Measurements from ENCODE around the gene ADAMTS2.
A peak's percentile ranks its signal among the peaks of the same experiment; 100 is the strongest.

ADAMTS2 gene

GRCh38 chr5:179262126-179262920 is 82.9 kb downstream of the ADAMTS2 start:
- no peaks in the 10 kb centered on the region for H3K79me2 ChIP-seq (ENCODE audit: control insufficient read depth, insufficient read depth, low read length)
- no peak overlapping the region for H2BK15ac ChIP-seq (replicated peaks; ENCODE audit: low read depth)
- no CpG with 5 or more reads among the region's 30 CpGs for WGBS (ENCODE audit: extremely low coverage, insufficient coverage, low lambda C conversion rate)
- no peaks in the 10 kb centered on the region for H3K27me3 ChIP-seq (ENCODE audit: insufficient read depth, low read length, poor library complexity)
- no peak overlapping the region for H4K5ac ChIP-seq (ENCODE audit: low read length)
- no peaks in the 10 kb centered on the region for H3K79me1 ChIP-seq (ENCODE audit: low read length)
- no peaks in the 10 kb centered on the region for H3K4me1 ChIP-seq (ENCODE audit: control insufficient read depth, low read depth, low read length)
- H3K4ac ChIP-seq (ENCODE audit: low read depth, low read length): no peak overlapping the region
- H2BK120ac ChIP-seq (ENCODE audit: low read depth, low read length): no peak overlapping the region
- H3K4me3 ChIP-seq (ENCODE audit: low read length): no peak overlapping the region
- H3K18ac ChIP-seq (ENCODE audit: low read length): no peak overlapping the region
- no peaks in the 10 kb centered on the region for H3K36me3 ChIP-seq (ENCODE audit: control insufficient read depth, insufficient read depth, low read length)
- no peak overlapping the region for H3K23ac ChIP-seq (ENCODE audit: low read length)
- no peak overlapping the region for H4K8ac ChIP-seq (ENCODE audit: low read depth, low read length)
- H2BK5ac ChIP-seq (ENCODE audit: low read length): no peak overlapping the region
- no peak overlapping the region for H2AK5ac ChIP-seq (ENCODE audit: low read length)
- H3K4me2 ChIP-seq (ENCODE audit: low read length): no peak overlapping the region
- no peak overlapping the region for H3K27ac ChIP-seq (ENCODE audit: low read depth, low read length)
- DNase-seq: no peak
- no peak overlapping the region for H3K56ac ChIP-seq (ENCODE audit: low read length)
- H3K9ac ChIP-seq (ENCODE audit: low read length): no peak overlapping the region

- Histone ChIP-seq H3K23ac (ENCODE audit: low read length) (no peak overlapping the region), H3K27ac (ENCODE audit: low read depth, low read length) (no peak overlapping the region), H2BK120ac (ENCODE audit: low read depth, low read length) (no peak overlapping the region), H3K18ac (ENCODE audit: low read length) (no peak overlapping the region), H3K4me2 (ENCODE audit: low read length) (no peak overlapping the region), H4K8ac (ENCODE audit: low read depth, low read length) (no peak overlapping the region), H3K79me1 (ENCODE audit: low read length) (no peaks in the 10 kb centered on the region), H3K4me1 (ENCODE audit: control insufficient read depth, low read depth, low read length) (no peaks in the 10 kb centered on the region), H4K5ac (ENCODE audit: low read length) (no peak overlapping the region), H2BK5ac (ENCODE audit: low read length) (no peak overlapping the region), H3K4ac (ENCODE audit: low read depth, low read length) (no peak overlapping the region), H2AK5ac (ENCODE audit: low read length) (no peak overlapping the region), H3K4me3 (ENCODE audit: low read length) (no peak overlapping the region), H3K27me3 (ENCODE audit: insufficient read depth, low read length, poor library complexity) (no peaks in the 10 kb centered on the region), H2BK15ac (replicated peaks; ENCODE audit: low read depth) (no peak overlapping the region), H3K56ac (ENCODE audit: low read length) (no peak overlapping the region), H3K9ac (ENCODE audit: low read length) (no peak overlapping the region), H3K36me3 (ENCODE audit: control insufficient read depth, insufficient read depth, low read length) (no peaks in the 10 kb centered on the region), H3K79me2 (ENCODE audit: control insufficient read depth, insufficient read depth, low read length) (no peaks in the 10 kb centered on the region)
- peak; percentile 90 for DNase-seq
- WGBS (ENCODE audit: extremely low coverage, insufficient coverage, low lambda C conversion rate): no CpG with 5 or more reads among the region's 21 CpGs
Observed at GRCh38 chr5:179261301-179262125, 83.7 kb downstream of the ADAMTS2 start.

- no peak overlapping the region for H4K8ac ChIP-seq (ENCODE audit: low read depth, low read length)
- H3K23ac ChIP-seq (ENCODE audit: low read length): no peak overlapping the region
- H2BK120ac ChIP-seq (ENCODE audit: low read depth, low read length): no peak overlapping the region
- H3K56ac ChIP-seq (ENCODE audit: low read length): no peak overlapping the region
- H3K4me2 ChIP-seq (ENCODE audit: low read length): no peak overlapping the region
- no peak overlapping the region for H2BK15ac ChIP-seq (replicated peaks; ENCODE audit: low read depth)
- H3K27me3 ChIP-seq (ENCODE audit: insufficient read depth, low read length, poor library complexity): no peaks in the 10 kb centered on the region
- no peak overlapping the region for H3K27ac ChIP-seq (ENCODE audit: low read depth, low read length)
- no peak overlapping the region for H3K18ac ChIP-seq (ENCODE audit: low read length)
- no peak overlapping the region for H4K5ac ChIP-seq (ENCODE audit: low read length)
- no peak overlapping the region for H3K4me3 ChIP-seq (ENCODE audit: low read length)
- H3K79me1 ChIP-seq (ENCODE audit: low read length): no peaks in the 10 kb centered on the region
- H3K4me1 ChIP-seq (ENCODE audit: control insufficient read depth, low read depth, low read length): no peaks in the 10 kb centered on the region
- no peaks in the 10 kb centered on the region for H3K79me2 ChIP-seq (ENCODE audit: control insufficient read depth, insufficient read depth, low read length)
- WGBS (ENCODE audit: extremely low coverage, insufficient coverage, low lambda C conversion rate): no CpG with 5 or more reads among the region's 27 CpGs
- no peak overlapping the region for H2BK5ac ChIP-seq (ENCODE audit: low read length)
- H3K9ac ChIP-seq (ENCODE audit: low read length): no peak overlapping the region
- no peak overlapping the region for H3K4ac ChIP-seq (ENCODE audit: low read depth, low read length)
- DNase-seq: no peak
- no peak overlapping the region for H2AK5ac ChIP-seq (ENCODE audit: low read length)
- no peaks in the 10 kb centered on the region for H3K36me3 ChIP-seq (ENCODE audit: control insufficient read depth, insufficient read depth, low read length)
Observed at GRCh38 chr5:179260324-179261070, 84.8 kb downstream of the ADAMTS2 start.

GRCh38 chr5:179259731-179260323 is 85.4 kb downstream of the ADAMTS2 start:
- H3K4ac ChIP-seq (ENCODE audit: low read depth, low read length): no peak overlapping the region
- no peak overlapping the region for H2BK120ac ChIP-seq (ENCODE audit: low read depth, low read length)
- no peak overlapping the region for H3K27ac ChIP-seq (ENCODE audit: low read depth, low read length)
- no peaks in the 10 kb centered on the region for H3K79me2 ChIP-seq (ENCODE audit: control insufficient read depth, insufficient read depth, low read length)
- H3K36me3 ChIP-seq (ENCODE audit: control insufficient read depth, insufficient read depth, low read length): no peaks in the 10 kb centered on the region
- no peak overlapping the region for H2AK5ac ChIP-seq (ENCODE audit: low read length)
- no peak overlapping the region for H3K9ac ChIP-seq (ENCODE audit: low read length)
- WGBS (ENCODE audit: extremely low coverage, insufficient coverage, low lambda C conversion rate): no CpG with 5 or more reads among the region's 13 CpGs
- no peak overlapping the region for H2BK5ac ChIP-seq (ENCODE audit: low read length)
- no peak overlapping the region for H3K18ac ChIP-seq (ENCODE audit: low read length)
- no peak overlapping the region for H3K4me2 ChIP-seq (ENCODE audit: low read length)
- H3K79me1 ChIP-seq (ENCODE audit: low read length): no peaks in the 10 kb centered on the region
- H3K4me1 ChIP-seq (ENCODE audit: control insufficient read depth, low read depth, low read length): no peaks in the 10 kb centered on the region
- no peak for DNase-seq
- no peak overlapping the region for H2BK15ac ChIP-seq (replicated peaks; ENCODE audit: low read depth)
- H4K5ac ChIP-seq (ENCODE audit: low read length): no peak overlapping the region
- H4K8ac ChIP-seq (ENCODE audit: low read depth, low read length): no peak overlapping the region
- H3K23ac ChIP-seq (ENCODE audit: low read length): no peak overlapping the region
- no peaks in the 10 kb centered on the region for H3K27me3 ChIP-seq (ENCODE audit: insufficient read depth, low read length, poor library complexity)
- H3K4me3 ChIP-seq (ENCODE audit: low read length): no peak overlapping the region
- no peak overlapping the region for H3K56ac ChIP-seq (ENCODE audit: low read length)

GRCh38 chr5:179258922-179259730 is 86.1 kb downstream of the ADAMTS2 start:
- no peak overlapping the region for H4K5ac ChIP-seq (ENCODE audit: low read length)
- no peak overlapping the region for H2AK5ac ChIP-seq (ENCODE audit: low read length)
- no peak overlapping the region for H4K8ac ChIP-seq (ENCODE audit: low read depth, low read length)
- H3K18ac ChIP-seq (ENCODE audit: low read length): no peak overlapping the region
- no peaks in the 10 kb centered on the region for H3K27me3 ChIP-seq (ENCODE audit: insufficient read depth, low read length, poor library complexity)
- H3K79me2 ChIP-seq (ENCODE audit: control insufficient read depth, insufficient read depth, low read length): no peaks in the 10 kb centered on the region
- no peaks in the 10 kb centered on the region for H3K4me1 ChIP-seq (ENCODE audit: control insufficient read depth, low read depth, low read length)
- no peak overlapping the region for H2BK15ac ChIP-seq (replicated peaks; ENCODE audit: low read depth)
- H3K23ac ChIP-seq (ENCODE audit: low read length): no peak overlapping the region
- H3K4me3 ChIP-seq (ENCODE audit: low read length): no peak overlapping the region
- no peak overlapping the region for H2BK120ac ChIP-seq (ENCODE audit: low read depth, low read length)
- no CpG with 5 or more reads among the region's 26 CpGs for WGBS (ENCODE audit: extremely low coverage, insufficient coverage, low lambda C conversion rate)
- H3K79me1 ChIP-seq (ENCODE audit: low read length): no peaks in the 10 kb centered on the region
- no peak overlapping the region for H3K4me2 ChIP-seq (ENCODE audit: low read length)
- no peak overlapping the region for H2BK5ac ChIP-seq (ENCODE audit: low read length)
- no peak overlapping the region for H3K27ac ChIP-seq (ENCODE audit: low read depth, low read length)
- H3K36me3 ChIP-seq (ENCODE audit: control insufficient read depth, insufficient read depth, low read length): no peaks in the 10 kb centered on the region
- no peak overlapping the region for H3K9ac ChIP-seq (ENCODE audit: low read length)
- H3K4ac ChIP-seq (ENCODE audit: low read depth, low read length): no peak overlapping the region
- DNase-seq: no peak
- H3K56ac ChIP-seq (ENCODE audit: low read length): no peak overlapping the region
